Mesodermal cell (in vitro differentiated cells): ENCODE data around the gene CDC42BPB.

Experiments
- H3K27ac ChIP-seq: 2 replicates; pipeline ENCODE4 v1.7.0; 2013; ENCODE audit warnings: mild to moderate bottlenecking, low read depth, low read length, moderate library complexity; ENCODE audit not compliant: severe bottlenecking
- H3K36me3 ChIP-seq: 2 replicates; pipeline ENCODE4 v1.7.1; 2013; ENCODE audit warnings: mild to moderate bottlenecking, low read length, moderate library complexity; ENCODE audit not compliant: control insufficient read depth, insufficient read depth
- H3K4me1 ChIP-seq: one replicate; pipeline ENCODE4 v1.7.1; 2013; ENCODE audit warnings: mild to moderate bottlenecking, low read length; ENCODE audit not compliant: insufficient read depth, control insufficient read depth, poor library complexity, severe bottlenecking
- H3K4me3 ChIP-seq: 2 replicates; pipeline ENCODE4 v1.7.0; 2013; ENCODE audit warnings: low read length, control low read depth, mild to moderate bottlenecking; ENCODE audit not compliant: insufficient read depth, poor library complexity, severe bottlenecking; ENCODE audit errors: extremely low read depth
- H3K9me3 ChIP-seq: 2 replicates; pipeline ENCODE4 v1.7.1; 2013; ENCODE audit warnings: mild to moderate bottlenecking, low read length, moderate library complexity; ENCODE audit not compliant: control insufficient read depth
- WGBS, 2 experiments: methylation state at CpG; one replicate each; pipeline ENCODE4 v1.1.5; 2013; ENCODE audit warnings: missing lambda C conversion rate in 2 of 2; ENCODE audit not compliant: insufficient coverage in 2 of 2; 5-methylcytosine and 5-hydroxymethylcytosine counted together

CDC42BPB gene

GRCh38 chr14:102940729-102941362, 116.5 kb downstream of the CDC42BPB start:
- Histone ChIP-seq H3K36me3 (peaks cover 96% of the 10 kb centered on the region), H3K4me3 (no peak overlapping the region), H3K9me3 (no peaks in the 10 kb centered on the region), H3K4me1 (no peaks in the 10 kb centered on the region), H3K27ac (no peak overlapping the region)
- WGBS, 2 experiments = 96 to 97% methylated on average over 18 to 19 of the region's 19 CpGs

- Histone ChIP-seq H3K4me3 (no peak overlapping the region), H3K36me3 (peaks cover 90% of the 10 kb centered on the region), H3K9me3 (no peaks in the 10 kb centered on the region), H3K4me1 (no peaks in the 10 kb centered on the region), H3K27ac (no peak overlapping the region)
- WGBS, 2 experiments = 96 to 97% methylated on average over 35 to 42 of the region's 43 CpGs
These were observed 117.4 kb downstream of the CDC42BPB start for GRCh38 chr14:102939820-102940561.

GRCh38 chr14:102939329-102939728, 118.0 kb downstream of the CDC42BPB start:
- H3K27ac ChIP-seq = no peak overlapping the region
- peaks cover 87% of the 10 kb centered on the region for H3K36me3 ChIP-seq
- 97 to 98% methylated on average over 17 to 18 of the region's 18 CpGs for whole genome bisulfite sequencing, 2 experiments
- no peak overlapping the region for H3K4me3 ChIP-seq
- H3K4me1 ChIP-seq = no peaks in the 10 kb centered on the region
- H3K9me3 ChIP-seq = no peaks in the 10 kb centered on the region

GRCh38 chr14:102938191-102938590, 119.2 kb downstream of the CDC42BPB start:
- 98 to 99% methylated on average over 10 to 11 of the region's 12 CpGs for WGBS, 2 experiments
- Histone ChIP-seq H3K4me3 (no peak overlapping the region), H3K9me3 (no peaks in the 10 kb centered on the region), H3K36me3 (peaks cover 86% of the 10 kb centered on the region), H3K4me1 (no peaks in the 10 kb centered on the region), H3K27ac (no peak overlapping the region)

- Histone ChIP-seq H3K4me1 (no peaks in the 10 kb centered on the region), H3K36me3 (peaks cover 85% of the 10 kb centered on the region), H3K27ac (no peak overlapping the region), H3K4me3 (no peak overlapping the region), H3K9me3 (no peaks in the 10 kb centered on the region)
- WGBS, 2 experiments = 94 to 95% methylated on average over 15 to 18 of the region's 22 CpGs
These were observed 119.8 kb downstream of the CDC42BPB start for GRCh38 chr14:102937331-102938175.

- H3K4me1 ChIP-seq = no peaks in the 10 kb centered on the region
- no CpG with 5 or more reads among the region's 4 CpGs for WGBS, 2 experiments
- H3K36me3 ChIP-seq = peaks cover 72% of the 10 kb centered on the region
- no peaks in the 10 kb centered on the region for H3K9me3 ChIP-seq
- H3K27ac ChIP-seq = no peak overlapping the region
- H3K4me3 ChIP-seq = no peak overlapping the region
These were observed 121.6 kb downstream of the CDC42BPB start for GRCh38 chr14:102935756-102936155.

- H3K36me3 ChIP-seq = peaks cover 54% of the 10 kb centered on the region
- H3K27ac ChIP-seq = no peak overlapping the region
- H3K4me1 ChIP-seq = peaks cover 4% of the 10 kb centered on the region
- no peak overlapping the region for H3K4me3 ChIP-seq
- 97 to 99% methylated on average over 14 to 15 of the region's 20 CpGs for WGBS, 2 experiments
- H3K9me3 ChIP-seq = no peaks in the 10 kb centered on the region
These were observed 123.6 kb downstream of the CDC42BPB start for GRCh38 chr14:102933618-102934231.

- peaks cover 43% of the 10 kb centered on the region for H3K36me3 ChIP-seq
- no peak overlapping the region for H3K27ac ChIP-seq
- H3K9me3 ChIP-seq = no peaks in the 10 kb centered on the region
- peaks cover 4% of the 10 kb centered on the region for H3K4me1 ChIP-seq
- WGBS, 2 experiments = 95 to 96% methylated on average over 17 to 19 of the region's 26 CpGs
- no peak overlapping the region for H3K4me3 ChIP-seq
These were observed 124.7 kb downstream of the CDC42BPB start for GRCh38 chr14:102932484-102933248.

GRCh38 chr14:102931580-102932285, 125.6 kb downstream of the CDC42BPB start:
- H3K4me3 ChIP-seq = no peak overlapping the region
- H3K27ac ChIP-seq = no peak overlapping the region
- peaks cover 34% of the 10 kb centered on the region for H3K36me3 ChIP-seq
- WGBS, 2 experiments = 93 to 96% methylated on average over 11 of the region's 12 CpGs
- peaks cover 4% of the 10 kb centered on the region for H3K4me1 ChIP-seq
- H3K9me3 ChIP-seq = no peaks in the 10 kb centered on the region
